ENCODE measurements around the gene AKR1B1.
"Not testable (repeated sequence)": the region's sequence is repeated elsewhere in the genome, so short reads cannot be mapped to it uniquely, and the experiment has no call there.

The AKR1B1 gene

DNA sequence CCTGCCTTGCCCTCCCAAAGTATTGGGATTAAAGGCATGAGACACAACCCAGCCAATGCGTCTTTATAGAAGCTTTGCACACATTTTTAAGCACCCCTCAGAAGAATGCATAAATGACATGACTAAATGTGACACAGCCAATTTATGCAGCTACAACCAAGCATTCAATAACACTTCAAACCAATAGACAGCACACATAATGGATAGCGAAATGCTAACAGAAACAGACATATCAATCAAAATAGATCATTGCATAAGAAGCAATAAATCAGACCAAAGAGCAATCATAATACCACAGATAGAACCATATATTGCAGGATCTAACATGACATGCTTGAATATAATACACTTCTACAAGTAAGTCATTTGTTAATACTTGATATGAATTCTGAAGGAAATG, 34.2 kb upstream of the AKR1B1 start:
- H3K27ac ChIP-seq, result no peak overlapping the region
- TF ChIP-seq, protein P1, sequence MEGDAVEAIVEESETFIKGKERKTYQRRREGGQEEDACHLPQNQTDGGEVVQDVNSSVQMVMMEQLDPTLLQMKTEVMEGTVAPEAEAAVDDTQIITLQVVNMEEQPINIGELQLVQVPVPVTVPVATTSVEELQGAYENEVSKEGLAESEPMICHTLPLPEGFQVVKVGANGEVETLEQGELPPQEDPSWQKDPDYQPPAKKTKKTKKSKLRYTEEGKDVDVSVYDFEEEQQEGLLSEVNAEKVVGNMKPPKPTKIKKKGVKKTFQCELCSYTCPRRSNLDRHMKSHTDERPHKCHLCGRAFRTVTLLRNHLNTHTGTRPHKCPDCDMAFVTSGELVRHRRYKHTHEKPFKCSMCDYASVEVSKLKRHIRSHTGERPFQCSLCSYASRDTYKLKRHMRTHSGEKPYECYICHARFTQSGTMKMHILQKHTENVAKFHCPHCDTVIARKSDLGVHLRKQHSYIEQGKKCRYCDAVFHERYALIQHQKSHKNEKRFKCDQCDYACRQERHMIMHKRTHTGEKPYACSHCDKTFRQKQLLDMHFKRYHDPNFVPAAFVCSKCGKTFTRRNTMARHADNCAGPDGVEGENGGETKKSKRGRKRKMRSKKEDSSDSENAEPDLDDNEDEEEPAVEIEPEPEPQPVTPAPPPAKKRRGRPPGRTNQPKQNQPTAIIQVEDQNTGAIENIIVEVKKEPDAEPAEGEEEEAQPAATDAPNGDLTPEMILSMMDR (conservative IDR thresholded peaks at IDR 0.05), result no peak

DNA sequence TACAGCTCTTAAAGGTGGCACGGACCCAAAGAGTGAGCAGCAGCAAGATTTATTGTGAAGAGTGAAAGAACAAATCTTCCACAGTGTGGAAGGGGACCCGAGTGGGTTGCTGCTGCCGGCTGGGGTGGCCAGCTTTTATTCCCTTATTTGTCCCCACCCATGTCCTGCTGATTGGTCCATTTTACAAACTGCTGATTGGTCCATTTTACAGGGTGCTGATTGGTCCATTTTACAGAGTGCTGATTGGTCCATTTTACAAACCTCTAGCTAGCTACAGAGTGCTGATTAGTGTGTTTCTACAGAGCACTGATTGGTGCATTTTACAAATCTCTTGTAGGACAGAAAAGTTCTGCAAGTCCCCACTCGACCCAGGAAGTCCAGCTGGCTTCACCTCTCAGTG, 28.8 kb upstream of the AKR1B1 start:
- H3K27ac ChIP-seq, result not testable (repeated sequence)

DNA sequence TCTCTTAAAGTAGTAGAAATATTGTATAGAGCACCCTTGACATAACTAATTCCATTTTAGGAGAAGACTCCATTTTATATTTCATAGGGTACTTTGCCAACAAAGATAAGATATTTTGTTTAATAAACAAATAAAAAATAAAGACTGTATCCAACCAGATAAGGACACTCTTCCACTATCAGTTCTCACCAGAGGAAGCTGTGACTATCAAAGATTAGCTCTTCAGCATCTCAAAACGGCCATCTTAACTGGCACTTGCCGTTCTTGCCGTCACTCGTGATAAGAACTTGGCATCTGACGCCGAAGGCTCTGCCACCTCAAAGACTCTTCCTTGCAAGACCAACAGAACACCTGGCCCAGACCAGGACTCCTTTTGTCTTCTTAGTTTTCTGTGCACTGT, 26.3 kb upstream of the AKR1B1 start:
- TF ChIP-seq, protein P1 (conservative IDR thresholded peaks at IDR 0.05), result no peak
- H3K27ac ChIP-seq, result no peak overlapping the region

DNA sequence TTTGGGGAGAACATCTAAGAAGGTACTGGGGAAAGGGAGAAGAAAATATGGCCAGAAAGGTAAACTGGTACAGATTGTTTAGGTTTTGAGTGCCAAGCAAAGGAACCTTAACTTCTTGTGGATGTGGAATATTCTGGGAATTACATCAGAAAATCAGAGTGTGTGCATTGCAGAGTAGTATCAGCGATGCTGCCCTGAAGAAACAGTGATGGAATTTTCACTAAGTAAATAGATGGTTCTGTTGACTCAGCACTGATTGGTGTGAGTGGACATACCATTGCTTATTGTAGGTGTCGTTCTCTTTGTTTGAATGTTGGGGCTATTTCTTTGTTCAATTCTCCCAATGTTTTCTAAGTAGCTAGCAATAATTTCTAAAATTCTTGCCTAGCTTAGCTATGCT, 24.4 kb upstream of the AKR1B1 start:
- no peak overlapping the region for H3K27ac ChIP-seq
- TF ChIP-seq, protein P1 (conservative IDR thresholded peaks at IDR 0.05), result no peak

DNA sequence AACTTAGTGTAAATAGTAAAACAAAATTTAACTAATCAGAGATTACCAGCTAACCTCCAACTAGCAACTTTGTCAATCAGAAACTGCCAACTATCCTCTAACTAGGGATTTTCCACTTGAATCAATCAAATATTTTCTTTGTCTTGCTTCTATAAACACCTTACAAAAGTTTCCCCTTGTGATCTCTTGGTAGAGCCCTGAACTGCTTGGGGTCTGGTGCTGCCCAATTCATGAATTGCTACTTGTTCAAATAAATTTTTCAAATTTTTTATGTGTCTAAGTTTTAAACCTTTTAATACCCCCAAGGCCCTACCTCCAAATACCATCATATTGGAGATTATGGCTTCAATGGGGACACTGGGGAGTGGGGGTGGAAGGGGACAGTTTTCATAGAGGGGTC, 24.0 kb upstream of the AKR1B1 start:
- H3K27ac ChIP-seq, result no peak overlapping the region
- TF ChIP-seq, protein P1 (conservative IDR thresholded peaks at IDR 0.05), result no peak

DNA sequence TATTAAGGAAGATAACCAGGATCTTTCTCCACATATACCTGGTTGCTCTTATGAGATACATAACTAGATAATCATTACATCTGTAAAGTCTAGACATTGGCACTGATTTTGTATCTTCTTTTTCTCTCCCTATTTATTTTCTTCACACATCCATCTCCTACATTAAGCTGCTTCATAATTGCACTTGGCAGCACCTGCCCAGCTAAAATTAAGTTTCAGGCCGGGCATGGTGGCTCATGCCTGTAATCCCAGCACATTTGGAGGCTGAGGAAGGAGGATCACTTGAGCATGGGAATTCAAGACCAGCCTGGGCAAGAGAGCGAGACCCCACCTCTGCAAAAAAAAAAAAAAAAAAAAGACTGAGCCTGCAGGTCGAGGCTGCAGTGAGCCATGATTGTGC, 22.3 kb upstream of the AKR1B1 start:
- H3K27ac ChIP-seq, result no peak overlapping the region
- TF ChIP-seq, protein P1 (conservative IDR thresholded peaks at IDR 0.05), result no peak

DNA sequence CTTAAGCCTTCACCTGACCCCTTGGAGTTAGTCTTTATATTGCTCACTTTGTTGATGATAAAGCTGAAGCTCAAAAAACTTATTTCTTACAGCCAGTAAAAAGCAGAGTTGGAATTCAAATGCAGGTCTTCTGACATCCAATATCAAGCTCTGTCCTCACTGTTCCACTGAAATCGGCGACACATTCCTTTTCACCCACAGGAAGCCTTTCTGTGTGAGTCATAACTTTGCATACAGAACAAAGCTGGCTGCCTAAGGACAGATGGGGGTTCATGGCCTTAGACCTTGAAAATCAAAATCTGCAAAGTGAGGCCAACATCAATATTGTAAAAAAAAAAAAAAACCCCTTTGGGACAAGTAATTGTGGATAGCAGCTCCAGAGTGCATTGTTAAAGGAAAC, 21.8 kb upstream of the AKR1B1 start:
- no peak overlapping the region for H3K27ac ChIP-seq
- TF ChIP-seq, protein P1 (conservative IDR thresholded peaks at IDR 0.05), result no peak

DNA sequence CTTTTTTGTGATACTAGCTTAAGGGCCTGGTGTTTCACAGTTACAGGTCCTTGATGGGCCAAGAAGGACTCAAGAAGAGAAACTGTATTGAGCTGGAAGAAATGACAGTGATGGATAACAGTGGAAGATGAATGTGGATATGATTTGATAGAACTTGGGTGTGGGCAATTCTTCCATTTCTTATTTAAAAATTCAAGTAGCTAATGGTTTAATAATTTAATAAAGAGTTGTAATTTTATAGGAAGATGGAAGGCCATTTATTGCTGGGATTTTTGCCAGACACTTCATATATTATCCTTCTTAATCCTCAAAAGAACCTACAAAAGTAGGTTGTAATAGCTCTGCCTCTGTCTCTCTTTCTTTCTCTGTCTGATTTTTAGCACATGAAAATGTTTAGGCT, 21.3 kb upstream of the AKR1B1 start:
- H3K27ac ChIP-seq, result no peak overlapping the region

More for the DNA sequence above, 21.3 kb upstream of the AKR1B1 start:
- TF ChIP-seq, protein P1 (conservative IDR thresholded peaks at IDR 0.05), result no peak

Data from VCaP (cell line).